CD14-positive monocyte (primary cell): ENCODE data around the gene GNAZ. TPM values are rescaled to one million over a fixed set of nuclear protein-coding genes. Genes with fewer than 3 reads are reported as not detected.

Experiments
- DNase-seq, 3 donors: peaks; one replicate each; pipeline ENCODE4 v3.0.0-alpha.2; 2011 to 2022
- H2AFZ ChIP-seq: 2 replicates; pipeline ENCODE4 v1.6.0; 2012; ENCODE audit warnings: mild to moderate bottlenecking, low read depth, low read length, inconsistent platforms; ENCODE audit not compliant: insufficient read depth, poor library complexity, severe bottlenecking
- H3K27ac ChIP-seq, 2 donors: 1 replicate in 1 of 2; 2 replicates in 1 of 2; pipeline ENCODE4 v1.5.1; 2012 to 2013; ENCODE audit warnings: low read length in 2 of 2, control low read depth in 1 of 2, inconsistent platforms in 1 of 2, low read depth in 1 of 2, mild to moderate bottlenecking in 1 of 2
- H3K27me3 ChIP-seq, 2 donors: one replicate each; pipeline versions ENCODE4 v1.6.0 to v1.6.1; 2011 to 2013; ENCODE audit warnings: low read length in 2 of 2; ENCODE audit not compliant: control insufficient read depth in 2 of 2, insufficient read depth in 2 of 2
- H3K36me3 ChIP-seq, 2 donors: replicated peaks in 1 of 2; 1 replicate in 1 of 2; 2 replicates in 1 of 2; pipeline versions ENCODE4 v1.5.1 to v1.6.1; 2012 to 2013; ENCODE audit warnings: low read length in 2 of 2, control low read depth in 1 of 2, inconsistent platforms in 1 of 2, mild to moderate bottlenecking in 1 of 2; ENCODE audit not compliant: insufficient read depth in 2 of 2, control insufficient read depth in 1 of 2
- H3K4me1 ChIP-seq, 2 donors: 1 replicate in 1 of 2; 2 replicates in 1 of 2; pipeline versions ENCODE4 v1.5.1 to v1.6.1; 2012 to 2013; ENCODE audit warnings: low read length in 2 of 2, control low read depth in 1 of 2, inconsistent platforms in 1 of 2, mild to moderate bottlenecking in 1 of 2, moderate library complexity in 1 of 2; ENCODE audit not compliant: insufficient read depth in 2 of 2, control insufficient read depth in 1 of 2
- H3K4me2 ChIP-seq: replicated peaks from 2 replicates; pipeline ENCODE3; 2012; ENCODE audit warnings: low read length, moderate library complexity, mild to moderate bottlenecking; ENCODE audit not compliant: poor library complexity, severe bottlenecking; ENCODE audit errors: extremely low read depth
- H3K4me3 ChIP-seq, 3 experiments: fragments of 200-600 bp in 1 of 3; sonication (generic) in 1 of 3; replicated peaks in 1 of 3; 1 replicate in 2 of 3; 2 replicates in 1 of 3; pipeline ENCODE4 v1.5.1; 2011 to 2013; ENCODE audit warnings: low read length in 3 of 3, mild to moderate bottlenecking in 3 of 3, control low read depth in 2 of 3, low read depth in 2 of 3, inconsistent platforms in 1 of 3, moderate library complexity in 1 of 3
- H3K79me2 ChIP-seq: 2 replicates; pipeline ENCODE4 v1.6.0; 2012; ENCODE audit warnings: mild to moderate bottlenecking, control low read depth, inconsistent platforms, low read length, moderate library complexity; ENCODE audit not compliant: insufficient read depth
- H3K9ac ChIP-seq: 2 replicates; pipeline ENCODE4 v1.6.0; 2017; ENCODE audit warnings: low read length, mild to moderate bottlenecking; ENCODE audit not compliant: insufficient read depth, poor library complexity, severe bottlenecking
- H3K9me3 ChIP-seq, 2 donors: replicated peaks in 1 of 2; 1 replicate in 1 of 2; 2 replicates in 1 of 2; pipeline versions ENCODE4 v1.5.1 to v1.6.1; 2012 to 2013; ENCODE audit warnings: low read length in 2 of 2, control low read depth in 1 of 2; ENCODE audit not compliant: control insufficient read depth in 1 of 2, insufficient read depth in 1 of 2
- H4K20me1 ChIP-seq: 2 replicates; pipeline ENCODE4 v1.6.0; 2012; ENCODE audit warnings: mild to moderate bottlenecking, low read length, control low read depth, moderate library complexity; ENCODE audit not compliant: insufficient read depth
- H3K27ac Mint-ChIP-seq, 7 donors: one replicate each; pipeline ENCODE4 v1.8.0; 2020; ENCODE audit warnings: mild to moderate bottlenecking in 7 of 7, mixed read lengths in 7 of 7, moderate library complexity in 6 of 7, inconsistent platforms in 2 of 7
- H3K27me3 Mint-ChIP-seq, 3 donors: one replicate each; pipeline ENCODE4 v1.8.0; 2021 to 2022; ENCODE audit warnings: low read depth in 3 of 3, mild to moderate bottlenecking in 3 of 3, mixed read lengths in 3 of 3, moderate library complexity in 3 of 3, inconsistent platforms in 1 of 3
- H3K36me3 Mint-ChIP-seq, 2 donors: one replicate each; pipeline ENCODE4 v1.8.0; 2020; ENCODE audit warnings: mixed read lengths in 2 of 2, inconsistent platforms in 1 of 2, mild to moderate bottlenecking in 1 of 2
- H3K4me1 Mint-ChIP-seq: one replicate; pipeline ENCODE4 v1.8.0; 2020; ENCODE audit warnings: mild to moderate bottlenecking, mixed read lengths
- H3K4me3 Mint-ChIP-seq, 2 donors: one replicate each; pipeline ENCODE4 v1.8.0; 2020; ENCODE audit warnings: mild to moderate bottlenecking in 2 of 2, mixed read lengths in 2 of 2, moderate library complexity in 1 of 2
- H3K9me3 Mint-ChIP-seq, 7 donors: one replicate each; pipeline ENCODE4 v1.8.0; 2020 to 2022; ENCODE audit warnings: mixed read lengths in 7 of 7, mild to moderate bottlenecking in 6 of 7, moderate library complexity in 6 of 7, inconsistent platforms in 2 of 7
- CTCF ChIP-seq: fragments of 200-600 bp; IDR thresholded peaks from one replicate; pipeline ENCODE4 v1.8.0; 2022; ENCODE audit warnings: antibody characterized with exemption, mild to moderate bottlenecking
- WGBS: methylation state at CpG from one replicate; pipeline ENCODE4 v1.1.5; 2013; ENCODE audit warnings: missing lambda C conversion rate; ENCODE audit not compliant: insufficient coverage; 5-methylcytosine and 5-hydroxymethylcytosine counted together
- intact Hi-C, 2 donors: fragments of 100-400 bp; cut with micrococcal nuclease; formaldehyde crosslinking; loops; one replicate each; pipeline versions ENCODE4 v1.15.0 to v1.15.1; 2023
- polyA plus RNA-seq, 3 donors: library from polyadenylated mRNA; depleted of rRNA in 1 of 3; unstranded in 2 of 3; stranded (reverse) in 1 of 3; fragments of 300-500 nt in 2 of 3; fragments of >200 nt in 1 of 3; fragmentation: Illumina TruSeq in 2 of 3; gene quantifications; 1 replicate in 2 of 3; 2 replicates in 1 of 3; pipeline ENCODE4 v1.2.3, GENCODE V29; 2012 to 2021

The GNAZ gene
- polyA plus RNA-seq, 3 donors: 0.04 to 0.05 TPM; not detected in 1

DNA sequence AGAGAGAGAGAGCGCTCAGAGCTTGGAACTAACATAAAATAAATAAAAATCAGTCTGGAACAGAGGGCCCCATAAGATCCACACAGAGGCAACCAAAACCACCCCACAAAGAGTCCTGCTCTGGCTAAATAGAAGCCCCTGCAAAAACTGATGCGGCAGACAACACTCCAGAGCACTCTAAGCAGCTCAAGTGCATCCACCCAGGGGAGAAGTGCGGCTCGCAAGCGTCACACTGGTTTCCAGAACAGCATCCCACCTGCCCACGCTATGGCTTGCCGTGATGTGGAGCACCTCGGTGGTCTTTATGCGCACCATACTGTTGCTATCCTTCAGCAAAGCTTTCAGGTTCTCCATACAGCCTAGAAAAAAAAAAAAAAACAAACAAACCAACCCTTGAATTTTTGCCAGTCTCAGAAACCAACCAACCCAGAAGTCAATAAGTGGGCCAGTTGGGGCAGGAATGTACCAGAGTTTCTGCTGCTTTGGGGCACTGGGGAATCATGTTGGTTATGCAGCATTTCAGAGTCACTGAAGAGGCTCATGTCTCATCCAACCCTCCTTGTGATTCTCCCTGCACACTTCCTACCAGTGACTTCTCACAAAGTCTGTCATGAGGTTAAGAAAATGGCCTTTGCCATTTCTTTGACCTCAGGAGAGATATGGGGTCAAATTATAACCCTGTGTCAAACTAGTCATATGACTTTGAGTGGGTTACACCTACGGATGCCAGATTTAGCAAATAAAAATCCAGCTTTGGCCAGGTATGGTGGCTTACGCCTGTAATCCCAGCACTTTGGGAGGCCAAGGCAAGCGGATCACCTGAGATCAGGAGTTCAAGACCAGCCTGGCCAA, 68.5 kb downstream of the GNAZ start:
- DNase-seq: no peak
- intact Hi-C loops: no loop called here
- H3K36me3 Mint-ChIP-seq: no peaks in the 10 kb centered on the region
- Histone ChIP-seq H3K79me2 (no peaks in the 10 kb centered on the region), H3K36me3 (no peaks in the 10 kb centered on the region), H3K27ac (peak overlapping the region in 1 of 2 donors; percentile 32), H4K20me1 (no peaks in the 10 kb centered on the region), H3K9ac (no peak overlapping the region), H3K9me3 (no peaks in the 10 kb centered on the region), H3K27me3 (no peaks in the 10 kb centered on the region), H3K4me2 (no peak overlapping the region), H3K4me3 (no peak overlapping the region), H3K4me1 (peaks cover 30 to 38% of the 10 kb centered on the region in 2 donors), H2AFZ (no peak overlapping the region)
- WGBS: 82% methylated on average over 4 of the region's 12 CpGs
- TF ChIP-seq CTCF: no peak
- no peaks in the 10 kb centered on the region for H3K9me3 Mint-ChIP-seq
- H3K27me3 Mint-ChIP-seq: peaks cover under 1 to 6% (median 2%) of the 10 kb centered on the region in 3 donors
- H3K4me1 Mint-ChIP-seq: peaks cover 29% of the 10 kb centered on the region
- H3K4me3 Mint-ChIP-seq: no peak overlapping the region
- peak overlapping the region in 5 of 7 donors; percentile 84 to 90 (median 86) for H3K27ac Mint-ChIP-seq

GRCh38 chr22:23140385-23140784, 70.1 kb downstream of the GNAZ start:
- Histone ChIP-seq H3K9me3 (no peaks in the 10 kb centered on the region), H3K79me2 (no peaks in the 10 kb centered on the region), H3K27me3 (no peaks in the 10 kb centered on the region), H2AFZ (no peak overlapping the region), H3K4me1 (peaks cover 39 to 50% of the 10 kb centered on the region in 2 donors), H4K20me1 (no peaks in the 10 kb centered on the region), H3K9ac (no peak overlapping the region), H3K36me3 (no peaks in the 10 kb centered on the region), H3K4me2 (no peak overlapping the region), H3K4me3 (no peak overlapping the region), H3K27ac (no peak overlapping the region)
- Mint-ChIP-seq H3K36me3 (no peaks in the 10 kb centered on the region), H3K4me1 (peaks cover 39% of the 10 kb centered on the region), H3K9me3 (no peaks in the 10 kb centered on the region), H3K4me3 (no peak overlapping the region), H3K27me3 (peaks cover 0 to 7% (median 6%) of the 10 kb centered on the region in 3 donors), H3K27ac (no peak overlapping the region)
- intact Hi-C loops: no loop called here
- no peak for DNase-seq
- no peak for TF ChIP-seq CTCF
